T-helper 1 cell treated with Interleukin-12 subunit alpha and Interleukin-12 subunit beta and Interleukin-4 antibody, amounts not matched to agents 30 μg/mL and 1 μg/mL, for 36 hours (primary cell): ENCODE data around the gene CACHD1.

ENCODE experiments used
- H3K27ac Mint-ChIP-seq: one replicate; pipeline ENCODE4 v1.8.0; 2021; ENCODE audit warnings: mild to moderate bottlenecking, mixed read lengths
- H3K27me3 Mint-ChIP-seq: one replicate; pipeline ENCODE4 v1.8.0; 2021; ENCODE audit warnings: low read depth, mixed read lengths
- H3K36me3 Mint-ChIP-seq: one replicate; pipeline ENCODE4 v1.8.0; 2021; ENCODE audit warnings: low read depth, mixed read lengths
- H3K4me1 Mint-ChIP-seq: one replicate; pipeline ENCODE4 v1.8.0; 2021; ENCODE audit warnings: low read depth, mixed read lengths
- H3K4me3 Mint-ChIP-seq: one replicate; pipeline ENCODE4 v1.8.0; 2021; ENCODE audit warnings: mild to moderate bottlenecking, moderate library complexity, mixed read lengths
- H3K9me3 Mint-ChIP-seq: one replicate; pipeline ENCODE4 v1.8.0; 2021; ENCODE audit warnings: mixed read lengths

Gene CACHD1

DNA sequence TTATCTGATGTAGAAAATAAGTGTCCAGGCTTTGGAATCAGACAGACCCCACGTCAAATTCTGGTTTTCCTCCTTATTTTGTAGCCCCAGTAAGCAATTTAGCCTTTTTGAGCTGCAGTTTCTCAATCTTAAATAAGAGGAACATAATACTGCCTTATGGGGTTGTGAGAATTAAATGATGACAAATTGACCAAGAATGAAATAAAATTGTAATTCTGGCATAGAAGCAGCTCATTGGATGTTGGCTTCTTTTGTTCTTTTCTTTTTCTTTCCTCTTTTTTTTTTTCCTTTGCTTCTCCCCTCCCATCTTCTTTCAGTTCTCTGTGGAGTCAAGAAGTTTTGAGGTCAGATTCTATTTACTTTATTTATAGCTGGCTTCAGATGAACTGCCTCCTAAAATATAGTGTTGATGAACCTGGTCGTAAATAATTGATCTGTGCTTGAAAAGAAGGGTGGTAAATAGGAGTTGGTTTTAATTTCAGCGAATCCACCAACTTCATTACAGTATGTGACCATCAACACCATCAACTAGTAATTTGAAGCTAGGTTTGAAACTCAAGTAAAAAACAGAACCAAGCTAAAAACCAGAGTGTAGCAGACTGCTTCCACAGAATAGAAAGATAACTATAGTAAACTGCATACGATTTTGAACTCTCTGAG is 81.1 kb downstream of the CACHD1 start:
- Mint-ChIP-seq H3K27me3 (peaks cover 59% of the 10 kb centered on the region), H3K27ac (no peak overlapping the region), H3K9me3 (no peaks in the 10 kb centered on the region), H3K4me3 (no peak overlapping the region), H3K36me3 (no peaks in the 10 kb centered on the region), H3K4me1 (peaks cover 7% of the 10 kb centered on the region)

- Mint-ChIP-seq H3K27me3 (peaks cover 52% of the 10 kb centered on the region), H3K36me3 (no peaks in the 10 kb centered on the region), H3K4me3 (no peak overlapping the region), H3K4me1 (peaks cover 7% of the 10 kb centered on the region), H3K9me3 (no peaks in the 10 kb centered on the region), H3K27ac (no peak overlapping the region)
Observed at GRCh38 chr1:64553285-64553684, 83.4 kb downstream of the CACHD1 start.

DNA sequence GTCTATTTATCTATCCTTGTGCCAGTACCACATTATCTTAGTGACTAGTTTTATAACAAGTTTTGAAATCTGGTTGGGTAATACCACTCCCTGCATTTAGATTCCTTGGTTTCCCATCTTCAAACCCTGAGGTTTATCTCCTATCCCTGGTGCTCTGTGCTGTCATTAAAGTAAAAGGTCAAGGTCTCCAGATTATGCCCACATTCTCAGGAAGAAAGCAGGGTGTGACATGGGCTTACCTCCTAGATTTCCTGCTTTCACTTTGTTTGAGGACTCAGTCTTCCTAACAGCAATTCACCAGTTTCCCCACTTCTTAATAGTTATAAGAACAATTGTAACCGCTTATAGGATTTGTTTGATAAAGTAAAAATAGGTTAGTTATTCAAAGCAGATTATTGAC is 86.0 kb downstream of the CACHD1 start:
- Mint-ChIP-seq H3K9me3 (no peaks in the 10 kb centered on the region), H3K4me1 (no peaks in the 10 kb centered on the region), H3K27ac (no peak overlapping the region), H3K36me3 (no peaks in the 10 kb centered on the region), H3K27me3 (peaks cover 43% of the 10 kb centered on the region), H3K4me3 (no peak overlapping the region)

- no peaks in the 10 kb centered on the region for H3K9me3 Mint-ChIP-seq
- no peak overlapping the region for H3K27ac Mint-ChIP-seq
- no peaks in the 10 kb centered on the region for H3K36me3 Mint-ChIP-seq
- peaks cover 26% of the 10 kb centered on the region for H3K27me3 Mint-ChIP-seq
- no peak overlapping the region for H3K4me3 Mint-ChIP-seq
- H3K4me1 Mint-ChIP-seq, result no peaks in the 10 kb centered on the region
Observed at GRCh38 chr1:64561993-64562392, 92.1 kb downstream of the CACHD1 start.

DNA sequence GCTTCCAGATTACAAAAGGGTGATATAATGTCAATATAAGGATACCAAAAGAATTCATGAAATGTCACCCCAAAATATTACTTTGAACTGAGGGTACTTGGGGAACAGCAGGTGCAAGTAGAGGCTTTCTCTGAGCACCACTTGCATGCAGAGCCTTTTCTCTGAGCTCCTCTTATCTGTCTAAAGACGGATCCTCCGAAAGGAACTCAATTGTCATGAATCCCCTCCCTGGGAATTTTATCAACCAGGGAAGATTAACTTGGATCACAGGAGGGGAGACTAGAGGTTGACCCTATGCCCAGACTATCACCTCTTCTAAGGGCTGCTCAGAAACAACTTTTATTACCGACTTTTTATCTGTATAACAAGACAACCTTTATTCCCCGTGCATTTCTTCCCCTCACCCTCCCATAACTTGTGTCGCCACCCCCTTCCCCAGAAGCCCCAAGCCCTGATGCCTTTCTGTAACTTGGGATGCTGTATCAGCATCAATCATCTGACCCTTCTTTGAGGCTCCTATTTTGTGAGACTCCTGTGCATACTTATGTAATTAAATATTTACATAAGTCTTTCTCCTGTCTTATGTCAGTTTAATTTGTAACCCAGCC is 94.1 kb downstream of the CACHD1 start:
- Mint-ChIP-seq H3K27ac (no peak overlapping the region), H3K4me1 (no peaks in the 10 kb centered on the region), H3K36me3 (no peaks in the 10 kb centered on the region), H3K9me3 (no peaks in the 10 kb centered on the region), H3K4me3 (no peak overlapping the region), H3K27me3 (peaks cover 22% of the 10 kb centered on the region)

DNA sequence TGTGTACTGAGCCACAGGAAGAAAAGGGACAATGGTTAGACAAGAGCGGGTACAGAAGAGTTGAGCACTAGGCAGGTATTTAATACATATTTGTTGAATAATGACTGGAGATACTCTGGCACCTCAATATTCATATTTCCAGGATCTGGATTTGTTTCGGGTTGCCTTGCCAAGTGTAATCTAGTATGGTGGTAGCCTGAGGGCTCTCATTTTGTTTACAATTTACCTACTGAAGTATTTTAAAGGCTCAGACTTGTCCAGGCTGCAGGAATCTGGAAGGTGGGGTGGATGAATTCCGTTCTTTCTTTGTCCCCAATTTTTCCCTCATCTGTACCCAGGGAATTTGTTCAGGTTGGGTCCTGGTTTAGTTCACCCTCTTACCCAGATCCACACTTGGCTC is 95.0 kb downstream of the CACHD1 start:
- Mint-ChIP-seq H3K4me1 (no peaks in the 10 kb centered on the region), H3K27ac (no peak overlapping the region), H3K36me3 (no peaks in the 10 kb centered on the region), H3K9me3 (no peaks in the 10 kb centered on the region), H3K4me3 (no peak overlapping the region), H3K27me3 (peaks cover 19% of the 10 kb centered on the region)

GRCh38 chr1:64567426-64568170 is 97.7 kb downstream of the CACHD1 start:
- peaks cover 13% of the 10 kb centered on the region for H3K27me3 Mint-ChIP-seq
- no peak overlapping the region for H3K27ac Mint-ChIP-seq
- H3K4me3 Mint-ChIP-seq, result no peak overlapping the region
- H3K9me3 Mint-ChIP-seq, result no peaks in the 10 kb centered on the region
- no peaks in the 10 kb centered on the region for H3K4me1 Mint-ChIP-seq
- no peaks in the 10 kb centered on the region for H3K36me3 Mint-ChIP-seq

- no peaks in the 10 kb centered on the region for H3K36me3 Mint-ChIP-seq
- H3K4me1 Mint-ChIP-seq, result no peaks in the 10 kb centered on the region
- H3K27ac Mint-ChIP-seq, result no peak overlapping the region
- no peaks in the 10 kb centered on the region for H3K9me3 Mint-ChIP-seq
- peaks cover 13% of the 10 kb centered on the region for H3K27me3 Mint-ChIP-seq
- no peak overlapping the region for H3K4me3 Mint-ChIP-seq
Observed at GRCh38 chr1:64568171-64568450, 98.2 kb downstream of the CACHD1 start.

DNA sequence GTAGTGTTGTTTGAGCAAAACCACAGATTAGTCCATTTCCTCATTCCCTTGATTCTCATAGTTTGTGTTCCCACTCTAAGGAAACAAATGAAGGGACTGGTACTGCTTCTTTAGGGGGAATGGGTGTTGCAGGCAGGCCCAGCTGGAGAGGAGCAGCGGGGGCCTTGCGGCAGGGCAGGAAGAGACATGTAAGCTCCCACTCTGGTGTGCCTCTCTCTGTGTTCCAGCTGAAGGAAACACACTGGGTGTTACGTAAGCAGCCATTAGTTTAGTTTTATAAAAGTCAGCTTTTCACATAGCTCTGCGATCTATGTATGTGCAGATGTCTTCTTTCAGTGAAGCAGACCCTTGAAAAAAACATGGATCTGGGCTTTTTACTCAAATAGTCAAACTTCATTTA is 99.5 kb downstream of the CACHD1 start:
- H3K4me1 Mint-ChIP-seq, result no peaks in the 10 kb centered on the region
- no peaks in the 10 kb centered on the region for H3K9me3 Mint-ChIP-seq
- peaks cover 12% of the 10 kb centered on the region for H3K27me3 Mint-ChIP-seq
- H3K36me3 Mint-ChIP-seq, result no peaks in the 10 kb centered on the region
- no peak overlapping the region for H3K27ac Mint-ChIP-seq
- H3K4me3 Mint-ChIP-seq, result no peak overlapping the region

DNA sequence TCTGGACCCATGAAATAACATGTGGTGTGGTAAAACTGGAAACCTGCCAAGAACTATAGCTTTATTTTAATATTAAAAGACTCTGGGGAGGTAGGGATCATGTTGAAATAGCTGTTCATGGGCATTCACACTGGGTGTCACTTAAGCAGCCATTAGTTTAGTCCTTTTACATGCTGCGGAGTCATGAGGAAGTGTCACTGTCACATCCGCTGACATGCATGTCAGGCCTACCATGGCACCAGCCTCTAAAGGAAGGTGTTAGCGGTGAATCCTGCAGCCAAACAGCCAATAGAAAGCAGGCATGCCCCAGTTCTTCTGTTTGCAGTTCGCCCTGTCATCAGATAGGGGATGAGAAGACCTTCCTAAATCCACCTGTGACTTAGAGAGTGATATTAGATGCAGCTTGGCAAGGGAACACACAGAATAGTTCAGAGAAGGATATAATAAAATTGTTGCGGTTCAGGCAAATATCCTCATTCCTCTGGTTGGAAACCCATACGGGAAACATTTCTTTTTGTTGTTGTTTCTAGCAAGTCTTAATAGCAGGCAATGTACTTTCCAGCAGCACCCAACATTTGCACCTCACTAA is 100.4 kb downstream of the CACHD1 start:
- Mint-ChIP-seq H3K27me3 (peaks cover 8% of the 10 kb centered on the region), H3K4me1 (no peaks in the 10 kb centered on the region), H3K9me3 (no peaks in the 10 kb centered on the region), H3K4me3 (no peak overlapping the region), H3K27ac (no peak overlapping the region), H3K36me3 (no peaks in the 10 kb centered on the region)

DNA sequence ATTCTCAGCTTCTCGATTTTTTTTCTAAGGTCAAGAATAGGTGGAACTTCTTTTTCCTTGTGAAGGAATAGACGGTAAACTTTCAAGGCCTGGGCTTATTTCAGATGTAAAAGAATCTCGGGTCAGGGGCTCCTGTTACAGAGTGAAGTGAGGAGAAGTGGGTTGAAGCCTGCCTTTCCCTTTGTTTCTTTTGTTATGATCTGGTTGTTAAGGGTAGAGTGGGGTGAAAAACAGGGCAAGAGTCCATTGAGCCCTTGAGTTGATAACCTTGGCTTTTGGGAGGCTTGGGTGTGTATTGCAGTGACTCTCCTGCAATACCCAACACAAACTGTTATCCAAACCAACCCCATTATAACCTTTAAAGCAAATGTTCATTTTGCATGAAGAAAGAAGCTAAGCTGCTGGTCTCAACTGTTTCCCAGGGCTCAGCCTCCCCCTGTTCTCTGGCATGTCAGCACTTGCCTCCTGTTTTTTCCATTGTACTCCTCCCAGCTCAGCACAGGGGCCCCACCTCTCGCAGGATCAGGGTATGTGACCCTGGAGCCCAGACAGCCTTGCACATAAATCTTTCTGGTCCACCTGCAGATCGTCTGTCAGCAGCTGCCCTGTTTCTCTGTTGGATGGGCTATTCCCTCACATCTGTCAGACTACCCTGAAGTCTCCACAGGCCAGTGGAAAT is 102.4 kb downstream of the CACHD1 start:
- Mint-ChIP-seq H3K27me3 (no peaks in the 10 kb centered on the region), H3K4me3 (no peak overlapping the region), H3K9me3 (no peaks in the 10 kb centered on the region), H3K36me3 (no peaks in the 10 kb centered on the region), H3K27ac (no peak overlapping the region), H3K4me1 (no peaks in the 10 kb centered on the region)

DNA sequence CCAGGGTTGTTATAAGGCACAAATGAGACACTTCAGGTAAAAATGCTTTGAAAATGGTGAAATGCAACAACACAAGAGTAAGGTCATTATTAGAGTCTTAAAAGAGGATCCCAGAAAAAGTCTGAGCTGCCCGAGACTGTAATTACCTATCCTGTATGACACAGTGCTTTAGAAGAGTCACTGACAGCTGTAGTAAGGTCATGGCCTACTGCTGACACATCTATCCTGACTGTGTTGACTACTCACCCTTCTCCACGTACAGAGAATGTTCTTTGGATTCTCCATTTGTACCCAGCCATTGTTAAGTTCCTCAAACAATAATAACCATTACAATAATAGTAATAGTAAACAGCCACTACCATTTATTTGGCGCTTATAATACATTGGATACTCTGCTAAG is 104.4 kb downstream of the CACHD1 start:
- H3K27ac Mint-ChIP-seq, result no peak overlapping the region
- H3K4me1 Mint-ChIP-seq, result no peaks in the 10 kb centered on the region
- H3K9me3 Mint-ChIP-seq, result no peaks in the 10 kb centered on the region
- no peak overlapping the region for H3K4me3 Mint-ChIP-seq
- H3K27me3 Mint-ChIP-seq, result no peaks in the 10 kb centered on the region
- H3K36me3 Mint-ChIP-seq, result no peaks in the 10 kb centered on the region

GRCh38 chr1:64575881-64576676 is 106.2 kb downstream of the CACHD1 start:
- H3K4me3 Mint-ChIP-seq, result no peak overlapping the region
- no peaks in the 10 kb centered on the region for H3K4me1 Mint-ChIP-seq
- no peak overlapping the region for H3K27ac Mint-ChIP-seq
- H3K36me3 Mint-ChIP-seq, result no peaks in the 10 kb centered on the region
- H3K27me3 Mint-ChIP-seq, result no peaks in the 10 kb centered on the region
- no peaks in the 10 kb centered on the region for H3K9me3 Mint-ChIP-seq
